SK-N-SH treated with all-trans-retinoic acid at 6 μM for 48 hours (cell line): ENCODE results near the gene AAMP.
A peak's percentile ranks its signal among the peaks of the same experiment; 100 is the strongest.

Experiments used
- ATAC-seq: fragments of 200-7000 bp; cut with Tn5 transposase; 3 replicates; pipeline ENCODE4 v1.9.1; 2020; ENCODE audit warnings: mild to moderate bottlenecking, moderate library complexity
- ARNTL ChIP-seq: fragments of 450-650 bp; formaldehyde crosslinking; IDR thresholded peaks from 2 replicates; pipeline ENCODE4 v1.5.0; 2020; ENCODE audit warnings: low read depth, mild to moderate bottlenecking, moderate library complexity, borderline replicate concordance
- CSRNP3 ChIP-seq: fragments of 250-450 bp; sonication (Bioruptor Pico); IDR thresholded peaks from 2 replicates; pipeline ENCODE4 v1.5.1; 2021; ENCODE audit warnings: mild to moderate bottlenecking, moderate library complexity
- ESRRG ChIP-seq: fragments of 250-450 bp; sonication (Bioruptor Pico); IDR thresholded peaks from 2 replicates; pipeline ENCODE4 v1.6.1; 2021; ENCODE audit warnings: mild to moderate bottlenecking
- GLIS3 ChIP-seq: fragments of 250-450 bp; sonication (Bioruptor Pico); IDR thresholded peaks from 2 replicates; pipeline ENCODE4 v1.5.0; 2020; ENCODE audit warnings: mild to moderate bottlenecking, moderate library complexity
- ISL1 ChIP-seq: fragments of 250-450 bp; sonication (Bioruptor Pico); IDR thresholded peaks from 2 replicates; pipeline ENCODE4 v2.1.2; 2022; ENCODE audit warnings: mild to moderate bottlenecking, moderate library complexity
- OSR1 ChIP-seq: fragments of 250-450 bp; sonication (Bioruptor Pico); IDR thresholded peaks from 2 replicates; pipeline ENCODE4 v1.8.0; 2022; ENCODE audit warnings: moderate library complexity, mild to moderate bottlenecking, inconsistent platforms
- PATZ1 ChIP-seq: fragments of 250-450 bp; sonication (Bioruptor Pico); IDR thresholded peaks from 2 replicates; pipeline ENCODE4 v1.8.0; 2020; ENCODE audit warnings: mild to moderate bottlenecking, moderate library complexity, borderline replicate concordance
- POU6F1 ChIP-seq: fragments of 250-450 bp; sonication (Bioruptor Pico); IDR thresholded peaks from 2 replicates; pipeline ENCODE4 v1.8.0; 2021; ENCODE audit warnings: low read depth, mild to moderate bottlenecking, moderate library complexity, borderline replicate concordance
- PPARA ChIP-seq: fragments of 250-450 bp; sonication (Bioruptor Pico); IDR thresholded peaks from 2 replicates; pipeline ENCODE4 v1.5.0; 2020; ENCODE audit warnings: mild to moderate bottlenecking, borderline replicate concordance
- RARB ChIP-seq: fragments of 250-450 bp; sonication (Bioruptor Pico); IDR thresholded peaks from 2 replicates; pipeline ENCODE4 v1.8.0; 2021; ENCODE audit warnings: mild to moderate bottlenecking, moderate library complexity
- SNAI2 ChIP-seq: fragments of 250-450 bp; sonication (Bioruptor Pico); IDR thresholded peaks from 2 replicates; pipeline ENCODE4 v1.5.0; 2020; ENCODE audit warnings: mild to moderate bottlenecking, moderate library complexity
- TCF4 ChIP-seq: fragments of 250-450 bp; sonication (Bioruptor Pico); IDR thresholded peaks from 2 replicates; pipeline ENCODE4 v1.8.0; 2021; ENCODE audit warnings: mild to moderate bottlenecking, moderate library complexity, borderline replicate concordance
- TOX ChIP-seq: fragments of 250-450 bp; sonication (Bioruptor Pico); IDR thresholded peaks from 2 replicates; pipeline ENCODE4 v1.8.0; 2021; ENCODE audit warnings: mild to moderate bottlenecking, moderate library complexity, borderline replicate concordance
- TSHZ2 ChIP-seq: fragments of 250-450 bp; sonication (Bioruptor Pico); IDR thresholded peaks from 2 replicates; pipeline ENCODE4 v1.5.0; 2020; ENCODE audit warnings: mild to moderate bottlenecking, moderate library complexity
- ZC3H10 ChIP-seq: fragments of 250-450 bp; sonication (Bioruptor Pico); IDR thresholded peaks from 2 replicates; pipeline ENCODE4 v1.5.1; 2021; ENCODE audit warnings: mild to moderate bottlenecking, moderate library complexity
- ZFP3 ChIP-seq: fragments of 250-450 bp; sonication (Bioruptor Pico); IDR thresholded peaks from 2 replicates; pipeline ENCODE4 v1.5.0; 2020; ENCODE audit warnings: mild to moderate bottlenecking, moderate library complexity
- ZFP30 ChIP-seq: fragments of 450-650 bp; formaldehyde crosslinking; IDR thresholded peaks from 2 replicates; pipeline ENCODE4 v1.5.0; 2022; ENCODE audit warnings: mild to moderate bottlenecking, moderate library complexity
- ZNF70 ChIP-seq: fragments of 450-650 bp; formaldehyde crosslinking; IDR thresholded peaks from 2 replicates; pipeline ENCODE4 v1.5.0; 2020; ENCODE audit warnings: mild to moderate bottlenecking, moderate library complexity
- ZNF8 ChIP-seq: fragments of 450-650 bp; formaldehyde crosslinking; IDR thresholded peaks from 2 replicates; pipeline ENCODE4 v1.5.0; 2020; ENCODE audit warnings: mild to moderate bottlenecking, moderate library complexity

AAMP gene

GRCh38 chr2:218230882-218231281 is 39.1 kb downstream of the AAMP start:
- peak; percentile 45 for ATAC-seq
- TF ChIP-seq OSR1 (no peak), POU6F1 (CRISPR knock-in tag) (no peak), ESRRG (no peak), ZFP3 (CRISPR knock-in tag) (no peak), TCF4 (CRISPR knock-in tag) (no peak), PATZ1 (no peak), GLIS3 (no peak), ZFP30 (no peak), TOX (CRISPR knock-in tag) (no peak), TSHZ2 (no peak), ZNF70 (CRISPR knock-in tag) (no peak)

- 0 out of 3 replicates have a peak, but pooled peaks have one; percentile 7 for ATAC-seq
- TF ChIP-seq GLIS3 (no peak), RARB (CRISPR knock-in tag) (no peak), POU6F1 (CRISPR knock-in tag) (no peak), ZNF8 (CRISPR knock-in tag) (no peak), ZFP3 (CRISPR knock-in tag) (no peak), CSRNP3 (no peak), TSHZ2 (no peak), ISL1 (CRISPR knock-in tag) (no peak), PPARA (CRISPR knock-in tag) (no peak), PATZ1 (no peak), TOX (CRISPR knock-in tag) (no peak), OSR1 (no peak), SNAI2 (CRISPR knock-in tag) (no peak), ZC3H10 (CRISPR knock-in tag) (no peak), ZNF70 (CRISPR knock-in tag) (no peak), ARNTL (no peak)
Observed at GRCh38 chr2:218229851-218230250, 40.1 kb downstream of the AAMP start.
